A673 (cell line): Measurements from ENCODE around the gene CDC42EP1.

Source experiments
- CTCF ChIP-seq: fragments of 300-800, 200-600 bp; sonication (generic); conservative IDR thresholded peaks from 2 replicates; pipeline ENCODE4 v1.5.1; 2017; ENCODE audit warnings: low read depth, mild to moderate bottlenecking, antibody characterized with exemption, low read length, moderate library complexity, mixed read lengths
- EZH2 ChIP-seq: fragments of 200-600 bp; sonication (generic); IDR thresholded peaks from 2 replicates; pipeline ENCODE4 v1.6.1; 2017; ENCODE audit warnings: borderline replicate concordance, low read depth, mild to moderate bottlenecking, mixed read lengths, antibody characterized with exemption, low read length; ENCODE audit not compliant: poor library complexity, severe bottlenecking

- TF ChIP-seq CTCF: no peak
- no peak for TF ChIP-seq EZH2
These were observed 41.5 kb downstream of the CDC42EP1 start for GRCh38 chr22:37601540-37602442.
